ENCODE results near the gene OR2K2. TPM values are rescaled to one million over a fixed set of nuclear protein-coding genes. Genes with fewer than 3 reads are reported as not detected.

Gene OR2K2
- total RNA-seq, 2 donors from 2014 or later, result not detected

GRCh38 chr9:111360881-111361280, 30.9 kb upstream of the OR2K2 start:
- no peak overlapping the region for H3K27ac Mint-ChIP-seq
- 96% methylated on average over 2 of the region's 2 CpGs for WGBS, 2 experiments (ENCODE audit: insufficient coverage in 1 of 2, insufficient read length in 1 of 2)
- no peak overlapping the region for H3K4me3 Mint-ChIP-seq
- Histone ChIP-seq H3K27me3 (ENCODE audit: control insufficient read depth, insufficient read depth, low read length, poor library complexity, severe bottlenecking) (no peaks in the 10 kb centered on the region), H3K27ac (ENCODE audit: low read depth, low read length) (no peak overlapping the region), H3K9me3 (ENCODE audit: control insufficient read depth, low read length) (no peaks in the 10 kb centered on the region), H3K4me3 (ENCODE audit: low read length) (no peak overlapping the region), H3K4me1 (ENCODE audit: control insufficient read depth, insufficient read depth, low read length) (no peaks in the 10 kb centered on the region), H3K9ac (ENCODE audit: extremely low read depth, low read length, poor library complexity, severe bottlenecking) (no peak overlapping the region), H3K36me3 (ENCODE audit: control insufficient read depth, insufficient read depth, low read length) (peaks cover 38% of the 10 kb centered on the region)
- no peaks in the 10 kb centered on the region for H3K9me3 Mint-ChIP-seq
- no peaks in the 10 kb centered on the region for H3K27me3 Mint-ChIP-seq (ENCODE audit: insufficient read depth)
- H3K4me1 Mint-ChIP-seq, result peaks cover 16% of the 10 kb centered on the region
- DNase-seq, result no peak
- H3K36me3 Mint-ChIP-seq (ENCODE audit: low read depth), result peaks cover 31% of the 10 kb centered on the region
- peak; percentile 37 for TF ChIP-seq CTCF (conservative IDR thresholded peaks at IDR 0.05)

DNA sequence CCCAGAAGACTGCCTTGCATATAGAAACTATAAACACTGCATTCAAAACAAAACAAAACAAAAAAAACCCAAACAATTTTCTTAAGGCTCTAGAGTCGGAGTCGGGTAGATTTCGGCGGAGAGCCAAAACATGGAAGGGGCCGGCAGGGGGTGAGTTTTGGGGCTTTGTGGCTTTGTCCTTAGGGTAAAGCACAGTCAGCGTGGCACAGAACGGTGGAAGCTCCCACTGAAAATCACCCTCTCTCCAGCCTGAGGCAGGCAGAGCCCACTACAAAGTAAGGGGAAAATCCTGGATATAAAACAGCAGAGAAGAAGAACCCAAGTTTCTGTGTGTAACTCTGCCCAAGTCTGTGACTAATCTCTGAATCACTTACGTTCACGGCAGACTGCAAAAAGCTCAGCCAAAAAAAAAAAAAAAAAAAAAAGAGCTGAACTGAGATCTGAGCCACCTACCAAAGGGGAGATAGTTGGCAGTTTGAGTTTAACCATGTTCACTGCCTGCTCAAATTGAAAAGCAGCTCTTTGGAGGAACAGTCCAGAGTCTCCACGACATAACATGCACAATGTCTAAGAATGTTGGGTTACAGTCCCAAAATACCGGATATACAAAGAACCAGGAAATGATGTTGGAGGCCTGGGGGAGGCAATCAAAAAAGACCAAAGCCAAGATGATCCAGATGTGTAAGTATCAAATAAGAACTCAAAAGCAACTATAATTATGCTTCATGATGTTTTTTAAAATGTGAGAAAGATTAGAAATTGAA, 26.6 kb upstream of the OR2K2 start:
- no peak for DNase-seq
- Mint-ChIP-seq H3K36me3 (ENCODE audit: low read depth) (peaks cover 6% of the 10 kb centered on the region), H3K9me3 (no peaks in the 10 kb centered on the region), H3K4me3 (no peak overlapping the region), H3K27me3 (ENCODE audit: insufficient read depth) (no peaks in the 10 kb centered on the region), H3K27ac (no peak overlapping the region), H3K4me1 (peaks cover 17% of the 10 kb centered on the region)
- Histone ChIP-seq H3K27me3 (ENCODE audit: control insufficient read depth, insufficient read depth, low read length, poor library complexity, severe bottlenecking) (no peaks in the 10 kb centered on the region), H3K27ac (ENCODE audit: low read depth, low read length) (no peak overlapping the region), H3K9ac (ENCODE audit: extremely low read depth, low read length, poor library complexity, severe bottlenecking) (no peak overlapping the region), H3K4me1 (ENCODE audit: control insufficient read depth, insufficient read depth, low read length) (no peaks in the 10 kb centered on the region), H3K36me3 (ENCODE audit: control insufficient read depth, insufficient read depth, low read length) (peaks cover 15% of the 10 kb centered on the region), H3K4me3 (ENCODE audit: low read length) (no peak overlapping the region), H3K9me3 (ENCODE audit: control insufficient read depth, low read length) (no peaks in the 10 kb centered on the region)
- 76 to 87% methylated on average over 4 to 11 of the region's 11 CpGs for WGBS, 2 experiments (ENCODE audit: insufficient coverage in 1 of 2, insufficient read length in 1 of 2)
- TF ChIP-seq CTCF (conservative IDR thresholded peaks at IDR 0.05), result no peak

GRCh38 chr9:111352545-111352944, 22.5 kb upstream of the OR2K2 start:
- H3K36me3 ChIP-seq (ENCODE audit: control insufficient read depth, insufficient read depth, low read length), result no peaks in the 10 kb centered on the region
- no peak for TF ChIP-seq CTCF (conservative IDR thresholded peaks at IDR 0.05)
- H3K27me3 ChIP-seq (ENCODE audit: control insufficient read depth, insufficient read depth, low read length, poor library complexity, severe bottlenecking), result no peaks in the 10 kb centered on the region
- Mint-ChIP-seq H3K4me1 (peaks cover 14% of the 10 kb centered on the region), H3K36me3 (ENCODE audit: low read depth) (no peaks in the 10 kb centered on the region), H3K27ac (no peak overlapping the region), H3K27me3 (ENCODE audit: insufficient read depth) (no peaks in the 10 kb centered on the region), H3K4me3 (no peak overlapping the region), H3K9me3 (no peaks in the 10 kb centered on the region)
- H3K9me3 ChIP-seq (ENCODE audit: control insufficient read depth, low read length), result no peaks in the 10 kb centered on the region
- no peak overlapping the region for H3K9ac ChIP-seq (ENCODE audit: extremely low read depth, low read length, poor library complexity, severe bottlenecking)
- no peak for DNase-seq
- 84% methylated on average over 2 of the region's 2 CpGs; no CpG with 5 or more reads in 1 of the 2 experiments for WGBS, 2 experiments (ENCODE audit: insufficient coverage in 1 of 2, insufficient read length in 1 of 2)
- no peak overlapping the region for H3K27ac ChIP-seq (ENCODE audit: low read depth, low read length)
- no peaks in the 10 kb centered on the region for H3K4me1 ChIP-seq (ENCODE audit: control insufficient read depth, insufficient read depth, low read length)
- H3K4me3 ChIP-seq (ENCODE audit: low read length), result no peak overlapping the region

All from endodermal cell (in vitro differentiated cells).